ENCODE results near the gene PPP6R1. TPM values are rescaled to one million over a fixed set of nuclear protein-coding genes. Genes with fewer than 3 reads are reported as not detected.
"Not testable (repeated sequence)": the region's sequence is repeated elsewhere in the genome, so short reads cannot be mapped to it uniquely, and the experiment has no call there.

PPP6R1 gene
- polyA plus RNA-seq, 3 donors = 16.9 to 91.3 (median 22.0) TPM

DNA sequence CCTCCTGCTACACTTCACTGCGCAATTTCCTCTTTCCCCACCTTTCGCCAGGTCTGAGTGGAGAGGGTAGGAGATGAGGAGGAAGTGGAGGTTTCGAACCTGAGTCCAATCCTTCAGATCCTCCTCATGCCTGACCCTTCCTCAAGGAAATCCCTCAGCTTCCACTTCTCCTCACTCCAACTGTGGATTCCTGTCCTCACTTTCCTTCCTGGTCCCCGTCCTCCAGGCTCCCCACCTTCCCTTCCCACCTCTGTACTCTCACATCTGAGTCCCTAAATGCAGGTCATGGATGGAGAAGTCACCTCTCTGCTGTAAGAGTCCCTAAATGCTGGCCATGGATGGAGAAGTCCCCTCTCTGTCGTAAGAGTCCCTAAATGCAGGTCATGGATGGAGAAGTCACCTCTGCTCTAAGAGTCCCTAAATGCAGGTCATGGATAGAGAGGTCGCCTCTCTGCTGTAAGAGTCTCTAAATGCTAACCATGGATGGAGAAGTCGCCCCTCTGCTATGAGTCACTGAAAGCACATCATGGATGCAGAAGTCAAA, 33.3 kb downstream of the PPP6R1 start:
- peaks cover 42 to 52% of the 10 kb centered on the region in 2 donors for H3K36me3 ChIP-seq (replicated peaks in 1 of 2; ENCODE audit: control insufficient read depth in 1 of 2, insufficient read depth in 2 of 2, low read length in 2 of 2)

DNA sequence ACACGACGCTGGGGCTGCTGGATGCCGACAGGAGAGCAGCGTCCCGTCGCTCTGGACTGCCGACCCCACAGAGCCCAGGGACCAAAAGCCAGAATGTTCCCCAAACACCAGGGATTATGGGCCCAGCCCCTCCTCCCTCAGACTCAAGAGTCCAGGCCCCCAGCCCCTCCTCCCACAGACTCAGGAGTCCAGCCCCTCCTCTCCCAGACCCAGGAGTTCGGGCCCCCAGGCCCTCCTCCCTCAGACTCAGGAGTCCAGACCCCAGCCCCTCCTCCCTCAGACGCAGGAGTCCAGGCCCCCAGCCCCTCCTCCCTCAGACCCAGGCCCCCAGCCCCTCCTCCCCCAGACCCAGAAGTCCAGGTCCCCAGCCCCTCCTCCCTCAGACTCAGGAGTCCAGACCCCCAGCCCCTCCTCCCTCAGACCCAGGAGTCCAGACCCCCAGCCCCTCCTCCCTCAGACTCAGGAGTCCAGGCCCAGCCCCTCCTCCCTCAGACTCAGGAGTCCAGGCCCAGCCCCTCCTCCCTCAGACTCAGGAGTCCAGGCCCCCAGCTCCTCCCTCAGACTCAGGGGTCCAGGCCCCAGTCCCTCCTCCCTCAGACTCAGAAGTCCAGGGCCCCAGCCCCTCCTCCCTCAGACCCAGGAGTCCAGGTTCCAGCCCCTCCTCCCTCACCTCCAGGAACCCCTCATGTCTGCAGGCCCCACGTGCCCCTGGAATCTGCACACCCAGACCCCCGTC, 34.0 kb downstream of the PPP6R1 start:
- H3K4me2 ChIP-seq (replicated peaks; ENCODE audit: extremely low read depth, low read length, poor library complexity, severe bottlenecking); H3K27ac ChIP-seq (ENCODE audit: low read depth in 1 of 2, low read length in 2 of 2); H3K79me2 ChIP-seq (ENCODE audit: insufficient read depth, low read length); H3K9me3 ChIP-seq (replicated peaks in 1 of 2; ENCODE audit: control insufficient read depth in 1 of 2, insufficient read depth in 1 of 2, low read length in 2 of 2); H3K27me3 ChIP-seq (ENCODE audit: control insufficient read depth in 2 of 2, insufficient read depth in 2 of 2, low read length in 2 of 2); H3K4me3 ChIP-seq (replicated peaks in 1 of 3; ENCODE audit: low read depth in 2 of 3, low read length in 3 of 3); H3K4me3 Mint-ChIP-seq; DNase-seq; H3K4me1 Mint-ChIP-seq; intact Hi-C loops (cut with micrococcal nuclease); H3K27ac Mint-ChIP-seq; H3K9ac ChIP-seq (ENCODE audit: insufficient read depth, low read length, poor library complexity, severe bottlenecking); H3K4me1 ChIP-seq (ENCODE audit: control insufficient read depth in 1 of 2, insufficient read depth in 2 of 2, low read length in 2 of 2); H2AFZ ChIP-seq (ENCODE audit: insufficient read depth, low read depth, low read length, poor library complexity, severe bottlenecking); H3K27me3 Mint-ChIP-seq (ENCODE audit: low read depth in 3 of 3): not testable (repeated sequence)
- H3K36me3 Mint-ChIP-seq = peaks cover 28 to 44% of the 10 kb centered on the region in 2 donors
- WGBS (ENCODE audit: insufficient coverage) = 100% methylated on average over 3 of the region's 11 CpGs
- H3K9me3 Mint-ChIP-seq = peaks cover 5 to 12% (median 8%) of the 10 kb centered on the region in 7 donors
- Histone ChIP-seq H3K36me3 (replicated peaks in 1 of 2; ENCODE audit: control insufficient read depth in 1 of 2, insufficient read depth in 2 of 2, low read length in 2 of 2) (peaks cover 36 to 46% of the 10 kb centered on the region in 2 donors), H4K20me1 (ENCODE audit: insufficient read depth, low read length) (peaks cover 89% of the 10 kb centered on the region)

More for the DNA sequence above, 33.3 kb downstream of the PPP6R1 start:
- peaks cover 34 to 49% of the 10 kb centered on the region in 2 donors for H3K36me3 Mint-ChIP-seq
- no peak overlapping the region for H3K4me3 ChIP-seq (replicated peaks in 1 of 3; ENCODE audit: low read depth in 2 of 3, low read length in 3 of 3)
- H3K4me1 ChIP-seq (ENCODE audit: control insufficient read depth in 1 of 2, insufficient read depth in 2 of 2, low read length in 2 of 2) = no peaks in the 10 kb centered on the region
- no peak overlapping the region for H2AFZ ChIP-seq (ENCODE audit: insufficient read depth, low read depth, low read length, poor library complexity, severe bottlenecking)
- H3K27ac Mint-ChIP-seq = peak overlapping the region in 2 of 7 donors; percentile 54 to 61
- H3K4me3 Mint-ChIP-seq = no peak overlapping the region
- TF ChIP-seq, protein P1, sequence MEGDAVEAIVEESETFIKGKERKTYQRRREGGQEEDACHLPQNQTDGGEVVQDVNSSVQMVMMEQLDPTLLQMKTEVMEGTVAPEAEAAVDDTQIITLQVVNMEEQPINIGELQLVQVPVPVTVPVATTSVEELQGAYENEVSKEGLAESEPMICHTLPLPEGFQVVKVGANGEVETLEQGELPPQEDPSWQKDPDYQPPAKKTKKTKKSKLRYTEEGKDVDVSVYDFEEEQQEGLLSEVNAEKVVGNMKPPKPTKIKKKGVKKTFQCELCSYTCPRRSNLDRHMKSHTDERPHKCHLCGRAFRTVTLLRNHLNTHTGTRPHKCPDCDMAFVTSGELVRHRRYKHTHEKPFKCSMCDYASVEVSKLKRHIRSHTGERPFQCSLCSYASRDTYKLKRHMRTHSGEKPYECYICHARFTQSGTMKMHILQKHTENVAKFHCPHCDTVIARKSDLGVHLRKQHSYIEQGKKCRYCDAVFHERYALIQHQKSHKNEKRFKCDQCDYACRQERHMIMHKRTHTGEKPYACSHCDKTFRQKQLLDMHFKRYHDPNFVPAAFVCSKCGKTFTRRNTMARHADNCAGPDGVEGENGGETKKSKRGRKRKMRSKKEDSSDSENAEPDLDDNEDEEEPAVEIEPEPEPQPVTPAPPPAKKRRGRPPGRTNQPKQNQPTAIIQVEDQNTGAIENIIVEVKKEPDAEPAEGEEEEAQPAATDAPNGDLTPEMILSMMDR (IDR thresholded peaks at IDR 0.05) = no peak
- H3K4me2 ChIP-seq (replicated peaks; ENCODE audit: extremely low read depth, low read length, poor library complexity, severe bottlenecking) = no peak overlapping the region
- DNase-seq = no peak
- peaks cover 4 to 6% of the 10 kb centered on the region in 2 donors for H3K9me3 ChIP-seq (replicated peaks in 1 of 2; ENCODE audit: control insufficient read depth in 1 of 2, insufficient read depth in 1 of 2, low read length in 2 of 2)
- H3K79me2 ChIP-seq (ENCODE audit: insufficient read depth, low read length) = no peaks in the 10 kb centered on the region
- H3K27me3 Mint-ChIP-seq (ENCODE audit: low read depth in 3 of 3) = peaks cover 0 to 3% (median 3%) of the 10 kb centered on the region in 3 donors
- 92% methylated on average over 4 of the region's 7 CpGs for WGBS (ENCODE audit: insufficient coverage)
- no peaks in the 10 kb centered on the region for H3K27me3 ChIP-seq (ENCODE audit: control insufficient read depth in 2 of 2, insufficient read depth in 2 of 2, low read length in 2 of 2)
- H4K20me1 ChIP-seq (ENCODE audit: insufficient read depth, low read length) = peaks cover 87% of the 10 kb centered on the region
- H3K4me1 Mint-ChIP-seq = peaks cover 5% of the 10 kb centered on the region
- H3K9ac ChIP-seq (ENCODE audit: insufficient read depth, low read length, poor library complexity, severe bottlenecking) = no peak overlapping the region
- peaks cover 1 to 7% (median 4%) of the 10 kb centered on the region in 7 donors for H3K9me3 Mint-ChIP-seq
- intact Hi-C loops (cut with micrococcal nuclease) = no loop called here
- no peak overlapping the region for H3K27ac ChIP-seq (ENCODE audit: low read depth in 1 of 2, low read length in 2 of 2)

Measured in CD14-positive monocyte (primary cell).